HEK293 (cell line): Measurements from ENCODE around the gene APLP2.

Source experiments
- CTCF ChIA-PET: fragments of 350-600 bp; formaldehyde crosslinking; extraction: SDS; loops from one replicate; lab custom pipeline; 2021; ENCODE audit warnings: antibody characterized with exemption; lab: Yijun Ruan, JAX
- POLR2A ChIA-PET: fragments of 300-600 bp; formaldehyde crosslinking; extraction: SDS; loops from one replicate; lab custom pipeline; 2020; ENCODE audit warnings: antibody characterized with exemption, inconsistent platforms; lab: Yijun Ruan, JAX
- H3K27ac ChIP-seq: fragments of 200-500 bp; sonication (Bioruptor generic); 2 replicates; pipeline ENCODE4 v1.5.1; 2014; ENCODE audit warnings: low read depth, low read length, control low read depth, inconsistent platforms; ENCODE audit errors: extremely low read depth
- H3K36me3 ChIP-seq, 2 experiments: fragments of 200-500 bp in 1 of 2; sonication (Bioruptor generic) in 1 of 2; 1 replicate in 1 of 2; 2 replicates in 1 of 2; pipeline ENCODE4 v1.5.1; 2014 to 2017; ENCODE audit warnings: inconsistent platforms in 2 of 2, low read length in 2 of 2; ENCODE audit not compliant: control insufficient read depth in 2 of 2, insufficient read depth in 1 of 2
- H3K4me1 ChIP-seq: fragments of 200-500 bp; sonication (Bioruptor generic); 2 replicates; pipeline ENCODE4 v1.5.1; 2014; ENCODE audit warnings: mild to moderate bottlenecking, low read length, inconsistent platforms; ENCODE audit not compliant: control insufficient read depth, insufficient read depth
- H3K4me3 ChIP-seq: 2 replicates; pipeline ENCODE4 v1.5.1; 2011; ENCODE audit warnings: low read depth, mild to moderate bottlenecking, control low read depth, low read length, moderate library complexity
- H3K9me3 ChIP-seq: fragments of 200-500 bp; sonication (Bioruptor generic); 2 replicates; pipeline ENCODE4 v1.5.1; 2014; ENCODE audit warnings: low read depth, low read length, inconsistent platforms; ENCODE audit not compliant: control insufficient read depth, insufficient read depth
- EGR2 ChIP-seq: fragments of 450-650 bp; formaldehyde crosslinking; IDR thresholded peaks from 2 replicates; pipeline ENCODE4 v1.5.1; 2016; ENCODE audit warnings: low read depth, missing biosample characterization, missing genetic modification characterization
- GLIS2 ChIP-seq: fragments of 450-650 bp; formaldehyde crosslinking; IDR thresholded peaks from 2 replicates; pipeline ENCODE4 v1.5.1; 2016; ENCODE audit warnings: missing biosample characterization, missing genetic modification characterization
- IKZF3 ChIP-seq: fragments of 450-650 bp; IDR thresholded peaks from 2 replicates; pipeline ENCODE4 v1.5.0; 2018; ENCODE audit warnings: missing biosample characterization, mild to moderate bottlenecking, missing genetic modification characterization, moderate library complexity
- PRDM1 ChIP-seq: fragments of 450-650 bp; formaldehyde crosslinking; IDR thresholded peaks from 2 replicates; pipeline ENCODE4; 2016; ENCODE audit warnings: missing biosample characterization, missing genetic modification characterization
- RBAK ChIP-seq: fragments of 450-650 bp; formaldehyde crosslinking; IDR thresholded peaks from 2 replicates; pipeline ENCODE4 v1.5.1; 2016; ENCODE audit warnings: missing biosample characterization, missing genetic modification characterization
- ZBTB7A ChIP-seq: fragments of 450-650 bp; formaldehyde crosslinking; IDR thresholded peaks from 2 replicates; pipeline ENCODE4 v1.5.1; 2016; ENCODE audit warnings: low read depth, missing biosample characterization, missing genetic modification characterization
- ZBTB8A ChIP-seq: fragments of 450-650 bp; formaldehyde crosslinking; IDR thresholded peaks from 2 replicates; pipeline ENCODE4 v1.5.1; 2016; ENCODE audit warnings: missing biosample characterization, missing genetic modification characterization
- ZFP3 ChIP-seq: fragments of 450-650 bp; formaldehyde crosslinking; IDR thresholded peaks from 2 replicates; pipeline ENCODE4 v1.5.1; 2016; ENCODE audit warnings: low read depth, missing biosample characterization, missing genetic modification characterization
- ZFP69B ChIP-seq: fragments of 450-650 bp; formaldehyde crosslinking; IDR thresholded peaks from 2 replicates; pipeline ENCODE4 v1.5.1; 2016; ENCODE audit warnings: missing biosample characterization, missing genetic modification characterization
- ZNF248 ChIP-seq: fragments of 450-650 bp; formaldehyde crosslinking; IDR thresholded peaks from 2 replicates; pipeline ENCODE4 v1.5.1; 2017; ENCODE audit warnings: missing biosample characterization, missing genetic modification characterization
- ZNF423 ChIP-seq: fragments of 450-650 bp; formaldehyde crosslinking; IDR thresholded peaks from 2 replicates; pipeline ENCODE4 v1.5.1; 2016; ENCODE audit warnings: missing biosample characterization, missing genetic modification characterization
- ZNF501 ChIP-seq: fragments of 450-650 bp; formaldehyde crosslinking; IDR thresholded peaks from 2 replicates; pipeline ENCODE4 v1.5.1; 2016; ENCODE audit warnings: missing biosample characterization, missing genetic modification characterization
- ZNF521 ChIP-seq: fragments of 450-650 bp; formaldehyde crosslinking; IDR thresholded peaks from 2 replicates; pipeline ENCODE4 v1.5.1; 2017; ENCODE audit warnings: missing biosample characterization, mild to moderate bottlenecking, missing genetic modification characterization
- ZNF548 ChIP-seq: fragments of 450-650 bp; formaldehyde crosslinking; IDR thresholded peaks from 2 replicates; pipeline ENCODE4 v1.5.1; 2016; ENCODE audit warnings: missing biosample characterization, missing genetic modification characterization
- ZNF560 ChIP-seq: fragments of 450-650 bp; formaldehyde crosslinking; IDR thresholded peaks from 2 replicates; pipeline ENCODE4 v1.5.1; 2017; ENCODE audit warnings: missing biosample characterization, missing genetic modification characterization, borderline replicate concordance
- ZNF664 ChIP-seq: fragments of 450-650 bp; formaldehyde crosslinking; IDR thresholded peaks from 2 replicates; pipeline ENCODE4 v1.5.1; 2016; ENCODE audit warnings: missing biosample characterization, missing genetic modification characterization
- ZNF701 ChIP-seq: fragments of 450-650 bp; formaldehyde crosslinking; IDR thresholded peaks from 2 replicates; pipeline ENCODE4 v1.5.1; 2016; ENCODE audit warnings: missing biosample characterization, missing genetic modification characterization
- ZNF792 ChIP-seq: fragments of 450-650 bp; formaldehyde crosslinking; IDR thresholded peaks from 2 replicates; pipeline ENCODE4 v1.5.1; 2016; ENCODE audit warnings: missing biosample characterization, missing genetic modification characterization
- ZSCAN18 ChIP-seq: fragments of 450-650 bp; formaldehyde crosslinking; IDR thresholded peaks from 2 replicates; pipeline ENCODE4 v1.5.1; 2016; ENCODE audit warnings: missing biosample characterization, missing genetic modification characterization
- TF ChIP-seq, protein P1 (sequence below): sonication (generic); formaldehyde crosslinking; IDR thresholded peaks from 2 replicates; pipeline ENCODE4 v1.8.1; 2022; ENCODE audit warnings: mild to moderate bottlenecking, moderate library complexity, missing genetic modification reagents
- TF ChIP-seq, protein P2 (sequence below): fragments of 450-650 bp; IDR thresholded peaks from 2 replicates; pipeline ENCODE4 v1.5.1; 2018; ENCODE audit warnings: missing biosample characterization, mild to moderate bottlenecking, missing genetic modification characterization
- TF ChIP-seq, protein P3 (sequence below): fragments of 450-650 bp; formaldehyde crosslinking; IDR thresholded peaks from 2 replicates; pipeline ENCODE4 v1.5.1; 2016; ENCODE audit warnings: missing biosample characterization, missing genetic modification characterization

Gene APLP2

DNA sequence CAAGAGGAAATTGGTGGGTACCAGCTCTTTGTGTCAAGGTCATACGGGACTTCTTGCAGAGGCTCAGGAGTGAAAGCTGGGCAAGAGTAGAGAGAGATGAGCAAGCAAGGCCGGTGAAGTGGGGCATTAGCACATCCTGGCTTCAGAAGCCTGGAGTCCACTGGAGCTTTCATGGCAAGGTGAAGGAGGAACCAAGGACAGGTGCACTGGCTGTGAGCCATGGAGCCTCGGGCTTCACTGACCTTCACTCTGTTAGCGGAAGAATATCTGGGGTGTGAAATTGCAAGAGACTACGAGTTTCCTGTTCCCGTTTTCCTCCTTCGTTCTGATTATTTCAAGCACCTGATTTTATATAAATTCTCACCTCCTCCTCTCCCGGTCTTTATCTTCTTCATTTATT, 64.0 kb downstream of the APLP2 start (continued):
- no peak for TF ChIP-seq ZSCAN18
- TF ChIP-seq GLIS2 (tag by site-specific recombination), result no peak
- no peak for TF ChIP-seq ZNF521

DNA sequence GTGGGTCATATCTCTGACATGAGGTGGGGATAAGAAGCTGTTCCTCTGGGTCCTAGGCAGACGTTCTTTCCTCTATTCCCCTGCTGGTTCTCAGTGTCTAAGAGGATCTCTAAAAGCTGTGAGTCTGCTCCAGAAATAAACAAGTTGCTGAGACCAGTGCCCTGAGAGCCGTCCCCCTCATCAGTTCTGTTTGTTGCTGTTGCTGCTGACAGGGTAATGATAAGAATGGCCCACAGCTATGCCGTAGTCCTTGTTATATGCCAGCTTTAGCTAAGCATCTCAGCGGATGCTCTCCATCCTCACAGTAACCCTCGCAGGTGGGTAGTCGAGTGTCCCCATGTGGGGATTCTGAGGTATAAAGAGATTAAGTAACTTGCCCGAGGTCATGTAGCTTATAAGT, 66.4 kb downstream of the APLP2 start:
- H3K27ac ChIP-seq, result no peak overlapping the region
- no peaks in the 10 kb centered on the region for H3K4me1 ChIP-seq
- peaks cover 9 to 92% of the 10 kb centered on the region in 2 experiments; a peak in 2 of 3 replicates for H3K36me3 ChIP-seq
- H3K4me3 ChIP-seq, result no peak overlapping the region
- ChIA-PET POLR2A (no interaction called here), CTCF (interaction anchor here (0.9 to 8.1 kb wide), 3 partner anchors 10 to 223 kb away, joined by 3 to 118 read pairs (median 5); no protein-coding TSS in a partner anchor)
- no peak for TF ChIP-seq RBAK (tag by site-specific recombination)
- no peak for TF ChIP-seq ZNF248 (tag by site-specific recombination)
- TF ChIP-seq ZNF664, result no peak
- no peak for TF ChIP-seq ZBTB8A (tag by site-specific recombination)
- TF ChIP-seq, protein P1, sequence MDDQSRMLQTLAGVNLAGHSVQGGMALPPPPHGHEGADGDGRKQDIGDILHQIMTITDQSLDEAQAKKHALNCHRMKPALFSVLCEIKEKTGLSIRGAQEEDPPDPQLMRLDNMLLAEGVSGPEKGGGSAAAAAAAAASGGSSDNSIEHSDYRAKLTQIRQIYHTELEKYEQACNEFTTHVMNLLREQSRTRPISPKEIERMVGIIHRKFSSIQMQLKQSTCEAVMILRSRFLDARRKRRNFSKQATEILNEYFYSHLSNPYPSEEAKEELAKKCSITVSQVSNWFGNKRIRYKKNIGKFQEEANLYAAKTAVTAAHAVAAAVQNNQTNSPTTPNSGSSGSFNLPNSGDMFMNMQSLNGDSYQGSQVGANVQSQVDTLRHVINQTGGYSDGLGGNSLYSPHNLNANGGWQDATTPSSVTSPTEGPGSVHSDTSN (CRISPR knock-in tag), result no peak
- no peak for TF ChIP-seq ZBTB7A (tag by site-specific recombination)
- TF ChIP-seq ZNF548 (tag by site-specific recombination), result no peak
- TF ChIP-seq PRDM1 (tag by site-specific recombination), result no peak
- TF ChIP-seq IKZF3 (tag by site-specific recombination), result no peak
- TF ChIP-seq ZNF792 (tag by site-specific recombination), result no peak
- TF ChIP-seq, protein P2, sequence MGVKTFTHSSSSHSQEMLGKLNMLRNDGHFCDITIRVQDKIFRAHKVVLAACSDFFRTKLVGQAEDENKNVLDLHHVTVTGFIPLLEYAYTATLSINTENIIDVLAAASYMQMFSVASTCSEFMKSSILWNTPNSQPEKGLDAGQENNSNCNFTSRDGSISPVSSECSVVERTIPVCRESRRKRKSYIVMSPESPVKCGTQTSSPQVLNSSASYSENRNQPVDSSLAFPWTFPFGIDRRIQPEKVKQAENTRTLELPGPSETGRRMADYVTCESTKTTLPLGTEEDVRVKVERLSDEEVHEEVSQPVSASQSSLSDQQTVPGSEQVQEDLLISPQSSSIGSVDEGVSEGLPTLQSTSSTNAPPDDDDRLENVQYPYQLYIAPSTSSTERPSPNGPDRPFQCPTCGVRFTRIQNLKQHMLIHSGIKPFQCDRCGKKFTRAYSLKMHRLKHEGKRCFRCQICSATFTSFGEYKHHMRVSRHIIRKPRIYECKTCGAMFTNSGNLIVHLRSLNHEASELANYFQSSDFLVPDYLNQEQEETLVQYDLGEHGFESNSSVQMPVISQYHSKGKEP (tag by site-specific recombination), result no peak
- TF ChIP-seq ZSCAN18, result no peak
- TF ChIP-seq ZNF423, result no peak
- TF ChIP-seq EGR2 (tag by site-specific recombination), result no peak
- TF ChIP-seq ZFP69B, result no peak
- TF ChIP-seq ZNF701 (tag by site-specific recombination), result no peak
- TF ChIP-seq ZNF501 (tag by site-specific recombination), result no peak
- H3K9me3 ChIP-seq, result no peaks in the 10 kb centered on the region

- H3K27ac ChIP-seq, result no peak overlapping the region
- ChIA-PET POLR2A (interaction anchor here (1.0 kb wide), 1 partner anchor 135 kb away, joined by 4 read pairs; the partner anchor contains the start of gene PRDM10), CTCF (interaction anchor here (1.1 kb wide), 1 partner anchor 257 kb away, joined by 3 read pairs; no protein-coding TSS in a partner anchor)
- H3K9me3 ChIP-seq, result no peaks in the 10 kb centered on the region
- H3K4me3 ChIP-seq, result no peak overlapping the region
- H3K36me3 ChIP-seq, result peaks cover 6 to 93% of the 10 kb centered on the region in 2 experiments; a peak in 2 of 3 replicates
- H3K4me1 ChIP-seq, result no peaks in the 10 kb centered on the region
- TF ChIP-seq, protein P3, sequence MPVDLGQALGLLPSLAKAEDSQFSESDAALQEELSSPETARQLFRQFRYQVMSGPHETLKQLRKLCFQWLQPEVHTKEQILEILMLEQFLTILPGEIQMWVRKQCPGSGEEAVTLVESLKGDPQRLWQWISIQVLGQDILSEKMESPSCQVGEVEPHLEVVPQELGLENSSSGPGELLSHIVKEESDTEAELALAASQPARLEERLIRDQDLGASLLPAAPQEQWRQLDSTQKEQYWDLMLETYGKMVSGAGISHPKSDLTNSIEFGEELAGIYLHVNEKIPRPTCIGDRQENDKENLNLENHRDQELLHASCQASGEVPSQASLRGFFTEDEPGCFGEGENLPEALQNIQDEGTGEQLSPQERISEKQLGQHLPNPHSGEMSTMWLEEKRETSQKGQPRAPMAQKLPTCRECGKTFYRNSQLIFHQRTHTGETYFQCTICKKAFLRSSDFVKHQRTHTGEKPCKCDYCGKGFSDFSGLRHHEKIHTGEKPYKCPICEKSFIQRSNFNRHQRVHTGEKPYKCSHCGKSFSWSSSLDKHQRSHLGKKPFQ (tag by site-specific recombination), result no peak
- TF ChIP-seq ZFP3 (tag by site-specific recombination), result no peak
- TF ChIP-seq ZNF560 (tag by site-specific recombination), result no peak
- no peak for TF ChIP-seq ZFP69B
These were observed 68.3 kb downstream of the APLP2 start for GRCh38 chr11:130137999-130138398.
